ENCODE results near the gene EPHA10.

The EPHA10 gene

DNA sequence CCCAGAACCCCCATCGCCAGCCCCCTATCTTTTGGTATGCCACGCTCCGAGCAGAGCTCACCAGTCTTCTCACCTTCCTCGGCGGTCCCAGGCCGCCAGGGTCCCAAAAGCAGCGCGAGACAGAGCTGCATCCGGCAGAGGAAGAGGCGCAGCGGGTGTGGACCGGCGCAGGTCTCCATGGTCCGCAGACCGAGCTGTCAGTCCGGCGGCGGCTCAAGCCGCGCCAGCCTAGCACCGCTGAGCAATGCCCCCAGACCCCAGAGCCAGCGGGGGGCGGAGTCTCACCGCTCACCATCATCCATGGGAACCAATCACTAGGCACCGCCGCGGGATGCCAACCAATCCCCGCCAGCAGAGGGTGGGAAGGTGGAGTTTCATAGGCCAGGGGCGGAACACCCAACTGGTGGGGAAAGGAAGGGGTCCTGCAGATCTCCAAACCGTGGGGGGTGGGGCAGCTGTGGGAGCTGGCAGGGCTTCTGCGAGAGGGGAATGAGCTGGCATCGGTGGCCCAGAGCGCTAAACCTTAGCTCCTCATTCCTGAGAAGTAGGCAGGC lies at the start of gene EPHA10:
EPHA10 (minus strand) TSS at position 233 of the 554 bp plus-strand sequence; CDS start at position 179, 54 bp downstream.
- DNase-seq: peak in 31 of 51 donors; percentile 7 to 73 (median 41)

GRCh38 chr1:37814252-37814651 lies 49.3 kb upstream of the EPHA10 start:
- DNase-seq: peak in 25 of 51 donors; percentile 6 to 62 (median 21)

DNA sequence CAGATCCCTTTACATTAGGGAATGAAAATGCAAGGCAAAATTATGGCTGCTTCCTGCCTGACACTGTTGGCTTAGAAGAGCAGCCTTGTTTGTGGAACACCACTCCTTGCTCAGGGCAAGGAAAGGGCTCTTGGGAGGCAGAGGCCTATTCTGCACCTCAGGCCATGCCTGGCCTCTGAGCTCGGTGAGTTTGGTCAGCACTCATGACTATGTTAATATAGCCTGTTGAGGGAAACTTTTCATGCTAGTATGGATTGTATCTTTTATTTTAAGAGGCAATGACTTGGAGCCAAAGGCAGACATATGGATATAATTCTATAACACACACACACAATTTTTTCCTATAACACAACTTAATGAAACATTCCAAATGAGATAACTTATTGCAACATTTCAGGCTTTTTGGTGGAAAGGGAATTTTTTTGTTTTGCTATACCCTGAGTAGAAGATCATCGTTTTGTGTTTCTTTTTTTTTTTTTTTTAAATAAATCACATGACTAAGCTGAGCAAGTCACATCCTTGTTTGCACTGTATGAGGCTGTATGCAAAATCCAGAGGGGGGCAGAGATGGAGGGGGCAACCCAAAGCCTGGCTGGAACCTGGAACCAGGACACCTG lies 48.7 kb upstream of the EPHA10 start:
- DNase-seq: no peak

- DNase-seq: peak in 33 of 51 donors; percentile 4 to 72 (median 43)
These were observed 46.2 kb upstream of the EPHA10 start for GRCh38 chr1:37811027-37811655.

DNA sequence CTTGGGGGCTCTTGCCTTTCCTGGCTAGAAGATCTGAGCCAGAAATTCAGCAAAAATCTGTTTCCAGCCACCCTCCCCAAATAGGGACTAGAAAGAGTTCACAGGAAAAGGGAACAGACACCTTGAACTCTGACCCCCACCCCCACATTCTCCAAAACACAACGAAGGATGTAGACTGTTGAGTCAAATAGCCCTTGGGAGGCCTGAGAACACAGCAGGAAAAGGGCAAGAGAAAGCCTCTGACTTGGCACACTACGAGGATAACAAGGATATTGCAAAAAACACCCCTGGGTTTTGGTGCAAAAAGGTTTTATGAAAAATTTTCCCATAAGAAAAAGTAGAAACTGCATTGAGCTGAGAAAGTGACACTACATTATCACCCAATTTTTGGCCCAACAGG lies 45.0 kb upstream of the EPHA10 start:
- no peak for DNase-seq

- DNase-seq: peak in 48 of 51 donors; percentile 35 to 96 (median 83)
These were observed 43.7 kb upstream of the EPHA10 start for GRCh38 chr1:37808369-37809319.

DNA sequence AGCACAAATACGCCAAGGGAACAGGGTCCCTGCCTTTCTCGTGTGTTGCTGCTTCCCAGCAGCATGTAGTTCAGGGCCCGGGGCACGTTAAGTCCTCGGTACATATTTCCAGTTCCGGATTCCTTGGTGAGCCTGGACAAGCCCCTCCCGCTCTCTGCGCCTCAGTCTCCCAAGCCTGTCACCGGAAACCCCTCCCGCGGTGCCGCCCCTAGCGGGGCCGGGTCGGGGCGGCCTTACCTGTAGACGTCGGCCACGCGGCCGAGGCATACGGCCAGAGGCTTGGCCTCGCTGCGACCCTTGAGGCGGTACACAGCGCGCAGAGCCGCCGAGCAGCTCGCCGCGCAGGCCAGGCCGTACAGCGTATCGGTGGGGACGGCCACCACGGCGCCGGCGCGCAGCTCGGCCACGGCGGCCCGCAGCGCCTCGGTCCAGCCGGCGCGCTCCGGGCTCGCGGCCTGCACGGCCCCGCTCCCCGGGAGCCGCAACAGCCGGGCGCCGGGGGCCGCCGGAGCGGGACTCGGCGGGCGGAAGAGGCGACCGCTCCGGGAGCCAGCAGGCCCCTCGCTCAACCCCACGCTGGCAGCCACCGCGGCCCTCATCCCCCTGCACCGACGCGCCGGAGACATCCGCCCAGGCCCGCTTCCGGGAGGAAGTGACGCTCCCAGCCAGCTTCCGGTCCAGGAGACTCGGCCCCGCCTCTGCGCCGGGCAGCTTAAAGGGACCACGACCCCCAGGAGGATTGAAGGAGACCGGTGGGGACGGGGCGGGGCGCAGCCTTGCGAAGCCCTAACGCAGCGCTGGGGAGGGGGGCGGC lies 42.8 kb upstream of the EPHA10 start, which contains the start of the genes C1orf122 and YRDC:
C1orf122 (plus strand) TSS at position 236 of the 814 bp plus-strand sequence. CDS start 615 bp downstream, outside the sequence.
YRDC (minus strand) TSS at position 654 of the 814 bp plus-strand sequence; CDS start at position 626, 28 bp downstream.
- DNase-seq: peak; percentile 33 to 97 (median 91)

GRCh38 chr1:37807220-37807554 lies 42.3 kb upstream of the EPHA10 start:
- DNase-seq: no peak

GRCh38 chr1:37802439-37802838 lies 37.5 kb upstream of the EPHA10 start:
- DNase-seq: no peak

- no peak for DNase-seq
These were observed 32.9 kb upstream of the EPHA10 start for GRCh38 chr1:37797750-37798345.

DNA sequence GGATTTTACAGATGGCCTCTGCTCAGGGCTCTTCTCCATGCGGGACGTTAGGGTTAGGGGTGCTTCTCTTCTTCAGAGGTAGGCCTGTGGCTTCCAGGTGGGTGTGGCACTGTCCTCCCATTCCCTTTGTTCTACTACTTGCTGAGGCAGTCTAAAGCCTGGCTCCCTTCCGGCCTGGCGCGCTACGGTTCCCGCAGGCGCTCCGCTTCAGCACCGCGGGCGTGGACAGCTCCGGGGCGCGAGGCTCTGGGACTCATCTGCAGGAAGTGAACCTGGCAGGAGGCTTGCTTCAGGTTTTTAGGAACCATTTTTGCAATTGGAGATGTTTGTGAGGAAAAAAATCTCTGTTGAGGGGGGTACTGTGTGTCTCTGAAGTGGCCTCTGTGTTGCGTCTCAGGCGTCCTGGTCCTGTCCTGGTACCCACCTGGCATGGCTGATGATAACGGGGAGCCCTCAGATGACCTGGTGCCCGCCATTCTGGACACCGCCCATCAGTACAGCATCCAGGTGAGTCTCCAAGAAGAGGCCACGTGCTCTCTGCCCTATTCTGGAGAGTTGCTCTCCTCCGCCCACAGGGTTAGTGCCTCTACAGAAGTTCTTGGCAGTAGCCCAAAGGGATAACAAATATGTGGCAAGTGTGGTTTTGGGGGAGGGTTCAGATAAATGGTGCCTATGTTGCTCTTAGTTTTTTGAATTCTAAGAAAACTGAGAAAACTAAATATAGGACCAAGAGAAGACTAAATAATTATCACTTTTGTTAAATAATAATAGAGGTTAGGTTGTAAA lies 30.6 kb upstream of the EPHA10 start:
- peak in 19 of 51 donors; percentile 3 to 55 (median 13) for DNase-seq

DNA sequence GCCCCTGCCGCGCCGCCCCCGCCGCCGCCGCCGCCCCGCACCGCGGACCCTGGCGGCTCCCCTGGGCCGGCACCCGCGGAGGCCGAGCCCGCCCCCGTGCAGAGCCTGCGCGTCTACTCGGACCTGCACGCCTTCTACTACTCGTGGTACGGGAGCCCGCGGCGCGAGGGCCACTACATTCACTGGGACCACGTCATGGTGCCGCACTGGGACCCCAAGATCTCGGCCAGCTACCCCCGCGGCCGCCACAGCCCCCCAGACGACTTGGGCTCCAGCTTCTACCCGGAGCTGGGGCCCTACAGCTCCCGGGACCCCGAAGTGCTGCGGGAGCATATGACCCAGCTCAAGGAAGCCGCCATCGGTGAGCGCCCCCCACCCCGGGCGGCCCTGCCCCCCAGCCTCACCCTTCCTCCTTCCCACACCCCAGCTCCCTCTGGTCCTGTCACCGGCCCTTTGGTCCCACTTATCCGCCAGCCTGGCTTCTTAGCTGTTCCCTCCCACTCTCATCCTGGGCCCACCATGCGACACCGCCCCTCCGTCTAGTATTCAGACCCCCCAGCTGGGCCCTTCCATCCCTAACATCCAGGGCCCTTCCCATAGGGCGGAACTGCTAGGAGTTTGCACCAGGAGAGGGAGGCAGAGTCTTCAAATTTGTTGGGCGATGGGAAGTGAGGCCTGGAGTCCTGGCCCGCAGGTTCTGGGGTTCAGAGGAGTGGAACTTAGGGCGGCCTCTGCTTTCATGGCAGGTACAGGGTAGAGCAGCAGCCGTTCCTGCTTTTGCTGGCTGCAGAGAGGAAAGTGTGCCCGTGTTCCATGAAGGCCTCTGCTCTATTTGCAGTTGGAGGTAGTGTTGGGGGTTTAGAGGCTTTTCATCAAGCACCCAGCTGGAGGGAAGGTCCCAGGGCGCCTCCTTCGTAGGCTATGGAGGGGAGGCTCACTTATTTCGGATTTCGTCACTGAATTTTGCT lies 29.7 kb upstream of the EPHA10 start:
- DNase-seq: peak in 5 of 51 donors; percentile 24 to 34 (median 28)

DNA sequence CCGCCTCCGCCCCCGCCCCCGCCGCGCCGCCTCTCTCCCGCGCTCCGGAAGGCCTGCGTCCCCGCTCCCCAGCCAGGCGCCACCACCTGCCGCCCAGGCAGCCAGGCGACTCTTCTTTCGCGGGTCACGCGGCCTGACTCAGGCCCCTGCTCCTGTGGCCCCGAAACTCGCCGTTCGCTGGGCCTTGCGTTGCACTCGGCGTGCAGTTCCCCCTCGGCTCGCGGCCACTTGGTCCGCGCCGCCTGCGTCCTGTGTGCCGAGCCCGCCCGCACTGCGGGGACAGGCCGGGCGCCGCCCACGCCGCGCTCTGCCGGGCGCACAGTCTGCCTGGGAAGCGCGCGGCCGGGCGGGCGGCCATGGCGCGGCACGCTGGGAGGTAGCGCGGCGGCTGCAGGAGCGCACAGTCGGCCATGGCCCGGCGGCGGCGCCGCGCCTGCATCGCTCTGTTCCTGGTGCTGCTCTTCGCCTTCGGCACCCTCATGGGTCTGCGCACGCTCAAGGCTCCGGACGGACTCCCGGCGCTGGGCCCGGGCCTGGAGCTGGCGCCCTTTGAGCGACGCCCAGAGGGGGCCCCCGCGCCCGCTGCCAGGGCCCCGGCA lies 29.0 kb upstream of the EPHA10 start, which contains the start of gene MANEAL:
MANEAL (plus strand) TSS at position 75 of the 599 bp plus-strand sequence; CDS start at position 411, 336 bp downstream.
- DNase-seq: peak in 32 of 51 donors; percentile 9 to 64 (median 29)

GRCh38 chr1:37792943-37793686 lies 28.2 kb upstream of the EPHA10 start:
- DNase-seq: no peak

GRCh38 chr1:37782491-37782890 lies 17.6 kb upstream of the EPHA10 start:
- no peak for DNase-seq

- DNase-seq: no peak
These were observed 13.7 kb upstream of the EPHA10 start for GRCh38 chr1:37778654-37779053.

Data from hypothalamus (tissue), 51 donors.